Femur (tissue), 1 donor: ENCODE results near the gene TMEM212.
"Not testable (repeated sequence)": the region's sequence is repeated elsewhere in the genome, so short reads cannot be mapped to it uniquely, and the experiment has no call there.

Experiments used
- DNase-seq: peaks from one replicate; pipeline ENCODE4 v3.0.0-alpha.2; 2017

TMEM212 gene

GRCh38 chr3:171896316-171896715, 53.2 kb downstream of the TMEM212 start:
- DNase-seq = no peak

DNA sequence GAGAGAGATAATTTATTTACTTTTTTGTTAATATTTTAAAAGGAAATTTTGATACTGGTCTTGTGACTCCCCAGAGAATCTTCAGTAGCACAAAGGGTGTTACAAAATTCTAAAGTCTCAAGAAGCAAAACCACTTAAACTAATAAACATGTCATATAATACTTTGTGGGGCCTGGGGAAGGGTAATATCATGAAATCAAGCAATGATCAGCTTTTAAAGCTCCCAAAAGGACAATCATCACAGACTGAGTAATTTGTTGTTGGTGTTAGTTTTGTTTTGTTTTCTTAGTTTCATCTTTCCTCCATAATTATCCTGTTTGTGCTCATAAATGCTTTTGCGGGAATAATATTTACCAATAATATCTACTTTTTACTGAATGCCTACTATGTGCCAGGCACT, 55.0 kb downstream of the TMEM212 start:
- DNase-seq = no peak

GRCh38 chr3:171900446-171900845, 57.3 kb downstream of the TMEM212 start:
- DNase-seq = no peak

DNA sequence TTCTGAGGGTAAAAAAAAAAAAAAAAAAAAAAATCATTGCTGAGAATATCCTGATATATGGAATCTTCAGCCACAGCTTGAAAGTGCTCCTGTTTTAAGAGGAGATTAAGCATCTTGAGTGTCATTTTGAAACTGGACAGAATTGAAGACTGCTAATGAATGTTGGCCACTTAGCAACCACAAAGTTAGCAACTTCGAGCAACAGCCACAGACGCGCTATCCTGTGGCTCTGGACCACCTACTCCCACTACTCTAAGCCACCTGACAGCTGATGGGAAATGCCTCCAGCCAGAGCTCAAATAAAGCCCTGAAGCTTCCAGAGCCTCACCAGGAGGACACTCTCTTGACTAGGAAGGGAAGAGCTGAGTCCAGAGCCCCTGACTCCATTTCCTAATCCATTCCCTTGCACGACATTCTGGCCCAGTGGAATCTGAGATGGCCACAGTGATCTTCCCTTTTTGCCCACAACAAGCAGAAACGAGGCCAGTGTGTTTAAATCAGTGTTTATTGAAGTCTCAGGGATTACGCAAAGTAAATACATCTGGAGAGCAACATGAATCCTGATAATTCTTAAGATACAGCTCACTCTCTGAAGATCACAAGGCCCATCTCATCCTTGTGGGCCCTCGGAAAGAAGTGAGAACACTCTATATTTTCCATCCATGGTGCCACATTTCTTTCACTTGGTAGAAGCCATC, 58.6 kb downstream of the TMEM212 start:
- DNase-seq = no peak

- no peak for DNase-seq
Measured at GRCh38 chr3:171904829-171905228, 61.7 kb downstream of the TMEM212 start.

- DNase-seq = not testable (repeated sequence)
Measured at GRCh38 chr3:171906503-171906902, 63.4 kb downstream of the TMEM212 start.

- DNase-seq = no peak
Measured at GRCh38 chr3:171906951-171907676, 64.0 kb downstream of the TMEM212 start.

- DNase-seq = no peak
Measured at GRCh38 chr3:171907761-171908160, 64.6 kb downstream of the TMEM212 start.

DNA sequence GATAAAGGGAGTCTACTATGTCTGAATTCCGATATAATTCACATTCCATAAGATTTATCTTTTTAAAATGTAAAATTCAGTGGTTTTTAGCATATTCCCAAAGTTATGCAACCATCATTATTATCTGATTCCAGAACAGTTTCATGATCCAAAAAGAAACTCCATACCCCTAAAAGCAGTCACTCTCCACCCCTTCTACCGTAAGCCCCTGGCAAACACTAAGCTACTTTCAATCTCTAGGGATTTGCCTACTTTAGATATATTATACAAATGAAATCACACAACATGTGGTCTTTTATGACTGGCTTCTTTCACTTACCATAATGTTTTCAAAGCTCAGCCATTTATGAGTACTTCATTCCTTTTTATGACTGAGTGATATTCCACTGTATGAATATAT, 65.6 kb downstream of the TMEM212 start:
- no peak for DNase-seq
